ENCODE data around the gene HMMR.
A peak's percentile ranks its signal among the peaks of the same experiment; 100 is the strongest.

HMMR gene

DNA sequence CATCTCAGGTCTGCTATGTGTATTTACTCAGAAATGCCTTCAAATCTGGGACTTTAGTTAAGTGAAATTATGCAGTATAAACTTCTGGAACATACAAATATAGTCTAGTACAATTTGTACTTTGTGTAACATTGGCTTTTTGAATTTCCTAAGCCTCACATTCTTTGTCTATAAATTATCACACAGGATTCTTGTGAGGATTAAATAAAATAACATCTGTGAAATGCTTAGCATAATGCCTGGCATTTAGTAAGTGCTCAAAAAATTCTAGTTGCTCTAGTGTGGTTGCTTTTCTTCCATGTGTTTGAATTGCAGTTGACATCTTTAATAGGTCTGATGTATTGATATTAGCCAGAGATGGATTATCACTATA lies 2.6 kb downstream of the HMMR start:
- Histone ChIP-seq H3K4me3 (ENCODE audit: low read depth, low read length) (no peak overlapping the region), H3K27ac (peak overlapping the region; percentile 73), H3K27me3 (replicated peaks) (no peaks in the 10 kb centered on the region), H3K36me3 (replicated peaks) (no peaks in the 10 kb centered on the region)
- TF ChIP-seq, protein P1, sequence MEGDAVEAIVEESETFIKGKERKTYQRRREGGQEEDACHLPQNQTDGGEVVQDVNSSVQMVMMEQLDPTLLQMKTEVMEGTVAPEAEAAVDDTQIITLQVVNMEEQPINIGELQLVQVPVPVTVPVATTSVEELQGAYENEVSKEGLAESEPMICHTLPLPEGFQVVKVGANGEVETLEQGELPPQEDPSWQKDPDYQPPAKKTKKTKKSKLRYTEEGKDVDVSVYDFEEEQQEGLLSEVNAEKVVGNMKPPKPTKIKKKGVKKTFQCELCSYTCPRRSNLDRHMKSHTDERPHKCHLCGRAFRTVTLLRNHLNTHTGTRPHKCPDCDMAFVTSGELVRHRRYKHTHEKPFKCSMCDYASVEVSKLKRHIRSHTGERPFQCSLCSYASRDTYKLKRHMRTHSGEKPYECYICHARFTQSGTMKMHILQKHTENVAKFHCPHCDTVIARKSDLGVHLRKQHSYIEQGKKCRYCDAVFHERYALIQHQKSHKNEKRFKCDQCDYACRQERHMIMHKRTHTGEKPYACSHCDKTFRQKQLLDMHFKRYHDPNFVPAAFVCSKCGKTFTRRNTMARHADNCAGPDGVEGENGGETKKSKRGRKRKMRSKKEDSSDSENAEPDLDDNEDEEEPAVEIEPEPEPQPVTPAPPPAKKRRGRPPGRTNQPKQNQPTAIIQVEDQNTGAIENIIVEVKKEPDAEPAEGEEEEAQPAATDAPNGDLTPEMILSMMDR (IDR thresholded peaks at IDR 0.05; ENCODE audit: low read depth, low read length, missing control alignments), result no peak
- in situ Hi-C loops (cut with HindIII; ENCODE audit: low pct_ligation_motif_present, low sequenced_read_pairs), result no loop called here
- DNase-seq, result no peak

GRCh38 chr5:163467682-163468081 lies 7.2 kb downstream of the HMMR start:
- in situ Hi-C loops (cut with HindIII; ENCODE audit: low pct_ligation_motif_present, low sequenced_read_pairs), result no loop called here
- H3K27me3 ChIP-seq (replicated peaks), result no peaks in the 10 kb centered on the region
- H3K4me3 ChIP-seq (ENCODE audit: low read depth, low read length), result no peak overlapping the region
- H3K27ac ChIP-seq, result no peak overlapping the region
- H3K36me3 ChIP-seq (replicated peaks), result no peaks in the 10 kb centered on the region
- no peak for DNase-seq
- TF ChIP-seq, protein P1 (IDR thresholded peaks at IDR 0.05; ENCODE audit: low read depth, low read length, missing control alignments), result no peak

- Histone ChIP-seq H3K27me3 (replicated peaks) (no peaks in the 10 kb centered on the region), H3K27ac (no peak overlapping the region), H3K4me3 (ENCODE audit: low read depth, low read length) (no peak overlapping the region), H3K36me3 (replicated peaks) (no peaks in the 10 kb centered on the region)
- TF ChIP-seq, protein P1 (IDR thresholded peaks at IDR 0.05; ENCODE audit: low read depth, low read length, missing control alignments), result peak; percentile 15
- in situ Hi-C loops (cut with HindIII; ENCODE audit: low pct_ligation_motif_present, low sequenced_read_pairs), result no loop called here
- no peak for DNase-seq
Observed at GRCh38 chr5:163473635-163474243, 13.3 kb downstream of the HMMR start.

DNA sequence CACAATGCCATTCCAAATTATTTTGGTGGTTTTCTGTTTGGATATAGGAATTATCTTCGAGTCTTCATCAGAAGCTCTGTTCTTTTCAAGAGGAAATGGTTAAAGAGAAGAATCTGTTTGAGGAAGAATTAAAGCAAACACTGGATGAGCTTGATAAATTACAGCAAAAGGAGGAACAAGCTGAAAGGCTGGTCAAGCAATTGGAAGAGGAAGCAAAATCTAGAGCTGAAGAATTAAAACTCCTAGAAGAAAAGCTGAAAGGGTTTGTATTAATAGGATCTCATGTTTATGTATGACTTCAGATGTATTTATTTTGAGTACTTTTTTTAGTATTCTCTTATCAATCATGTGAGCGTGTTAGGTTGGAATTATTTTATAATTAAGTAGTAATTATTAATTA lies 15.0 kb downstream of the HMMR start:
- in situ Hi-C loops (cut with HindIII; ENCODE audit: low pct_ligation_motif_present, low sequenced_read_pairs), result no loop called here
- Histone ChIP-seq H3K27me3 (replicated peaks) (no peaks in the 10 kb centered on the region), H3K36me3 (replicated peaks) (no peaks in the 10 kb centered on the region), H3K27ac (no peak overlapping the region), H3K4me3 (ENCODE audit: low read depth, low read length) (no peak overlapping the region)
- TF ChIP-seq, protein P1 (IDR thresholded peaks at IDR 0.05; ENCODE audit: low read depth, low read length, missing control alignments), result no peak
- DNase-seq, result no peak

DNA sequence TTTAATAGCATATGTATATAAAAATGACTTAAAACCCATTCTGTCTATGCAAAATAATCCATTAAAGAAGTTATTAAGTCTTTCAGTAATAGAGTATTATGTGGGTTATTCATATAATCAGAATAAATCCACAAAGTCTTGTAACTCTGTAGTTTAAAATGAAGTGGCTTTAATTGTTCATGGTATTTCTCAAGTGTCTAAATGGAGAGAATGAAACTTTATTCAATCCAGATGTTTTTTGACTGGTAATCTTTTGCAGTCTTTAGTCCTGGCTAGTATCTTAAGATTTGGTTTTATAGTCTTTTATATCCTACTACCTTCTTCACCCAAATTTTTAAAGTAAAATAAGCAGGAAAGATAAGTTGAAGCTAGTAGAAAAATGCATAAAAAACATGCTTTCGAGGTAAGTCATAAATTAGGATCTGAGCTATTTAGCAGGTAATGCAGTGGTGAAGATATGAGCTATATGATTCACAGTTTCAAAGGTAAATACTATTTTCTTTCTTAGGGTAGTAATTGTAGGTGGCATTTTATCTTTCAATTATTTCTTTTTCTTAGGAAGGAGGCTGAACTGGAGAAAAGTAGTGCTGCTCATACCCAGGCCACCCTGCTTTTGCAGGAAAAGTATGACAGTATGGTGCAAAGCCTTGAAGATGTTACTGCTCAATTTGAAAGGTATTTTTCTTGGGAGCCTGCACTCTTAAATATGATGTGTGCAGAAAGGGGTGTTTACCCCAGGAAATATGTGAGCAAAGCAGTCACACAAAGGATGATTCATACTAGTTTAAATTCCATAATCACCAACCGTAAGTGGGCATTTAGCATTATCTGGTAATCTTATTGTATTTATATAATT lies 17.9 kb downstream of the HMMR start:
- H3K4me3 ChIP-seq (ENCODE audit: low read depth, low read length), result no peak overlapping the region
- no peaks in the 10 kb centered on the region for H3K27me3 ChIP-seq (replicated peaks)
- no peak for DNase-seq
- in situ Hi-C loops (cut with HindIII; ENCODE audit: low pct_ligation_motif_present, low sequenced_read_pairs), result no loop called here
- no peaks in the 10 kb centered on the region for H3K36me3 ChIP-seq (replicated peaks)
- H3K27ac ChIP-seq, result no peak overlapping the region
- TF ChIP-seq, protein P1 (IDR thresholded peaks at IDR 0.05; ENCODE audit: low read depth, low read length, missing control alignments), result no peak

All from brain microvascular endothelial cell (primary cell).